GM19193 (cell line): Measurements from ENCODE around the gene TMEM63A.

ENCODE experiments used
- POLR2A ChIP-seq: IDR thresholded peaks from 4 replicates; pipeline ENCODE4 v1.6.1; 2011; ENCODE audit not compliant: insufficient read depth, insufficient read length; ENCODE audit errors: extremely low read depth

Gene TMEM63A

GRCh38 chr1:225891229-225891972 lies 9.2 kb upstream of the TMEM63A start:
- TF ChIP-seq POLR2A, result no peak

- no peak for TF ChIP-seq POLR2A
These were observed 8.4 kb upstream of the TMEM63A start for GRCh38 chr1:225890346-225891228.

GRCh38 chr1:225889743-225890142 lies 7.6 kb upstream of the TMEM63A start:
- TF ChIP-seq POLR2A, result no peak

- no peak for TF ChIP-seq POLR2A
These were observed 6.9 kb upstream of the TMEM63A start, which contains the start of gene LEFTY1 for GRCh38 chr1:225888898-225889601. LEFTY1 (minus strand) TSS chr1:225889146; CDS start chr1:225889066, 80 bp downstream.

GRCh38 chr1:225888289-225888897 lies 6.2 kb upstream of the TMEM63A start:
- no peak for TF ChIP-seq POLR2A

GRCh38 chr1:225887030-225887314 lies 4.8 kb upstream of the TMEM63A start:
- TF ChIP-seq POLR2A, result no peak

GRCh38 chr1:225886159-225887029 lies 4.2 kb upstream of the TMEM63A start:
- no peak for TF ChIP-seq POLR2A

- TF ChIP-seq POLR2A, result no peak
These were observed 3.2 kb upstream of the TMEM63A start for GRCh38 chr1:225885336-225885735.

GRCh38 chr1:225883616-225884265 lies 1.6 kb upstream of the TMEM63A start:
- TF ChIP-seq POLR2A, result no peak

- no peak for TF ChIP-seq POLR2A
These were observed 775 bp upstream of the TMEM63A start for GRCh38 chr1:225882694-225883615.

GRCh38 chr1:225881081-225881958 lies 860 bp downstream of the TMEM63A start:
- TF ChIP-seq POLR2A, result no peak

GRCh38 chr1:225880636-225881035 lies 1.5 kb downstream of the TMEM63A start:
- TF ChIP-seq POLR2A, result no peak
